Uterus (tissue), 2 donors: ENCODE measurements around the gene ACKR4.

Experiments
- POLR2A ChIP-seq, 2 donors: fragments of 450-650 bp; IDR thresholded peaks; one replicate each; pipeline ENCODE4 v1.6.1; 2016; ENCODE audit warnings: antibody characterized with exemption in 2 of 2, mild to moderate bottlenecking in 1 of 2, moderate library complexity in 1 of 2
- TF ChIP-seq, protein P1 (sequence below), 4 experiments: fragments of 200-600 bp in 2 of 4; fragments of 450-650 bp in 2 of 4; sonication (generic) in 2 of 4; IDR thresholded peaks; one replicate each; pipeline ENCODE4 v1.5.1; 2016 to 2019; ENCODE audit warnings: antibody characterized with exemption in 4 of 4, mild to moderate bottlenecking in 2 of 4, moderate library complexity in 1 of 4

DNA sequence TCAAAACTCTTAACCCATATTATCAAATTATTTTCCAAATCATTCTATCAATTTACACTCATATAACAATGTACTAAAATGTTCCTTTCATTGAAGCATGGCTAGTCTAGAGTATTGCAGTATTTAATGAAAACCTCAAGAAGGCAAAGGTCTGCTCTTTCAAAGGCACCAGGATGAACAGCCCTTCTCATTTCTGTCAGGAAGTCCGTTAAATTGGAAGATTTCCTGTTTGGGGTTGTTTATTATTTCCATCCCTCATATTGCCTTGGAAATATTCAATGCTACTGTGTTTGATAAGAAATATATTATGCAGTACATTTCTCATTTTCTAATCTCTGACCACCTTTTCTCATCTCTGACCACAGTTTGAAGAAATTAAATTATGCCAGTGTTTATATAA lies 25.1 kb downstream of the ACKR4 start:
- no peak for TF ChIP-seq POLR2A (IDR thresholded peaks at IDR 0.05)
- TF ChIP-seq, protein P1, sequence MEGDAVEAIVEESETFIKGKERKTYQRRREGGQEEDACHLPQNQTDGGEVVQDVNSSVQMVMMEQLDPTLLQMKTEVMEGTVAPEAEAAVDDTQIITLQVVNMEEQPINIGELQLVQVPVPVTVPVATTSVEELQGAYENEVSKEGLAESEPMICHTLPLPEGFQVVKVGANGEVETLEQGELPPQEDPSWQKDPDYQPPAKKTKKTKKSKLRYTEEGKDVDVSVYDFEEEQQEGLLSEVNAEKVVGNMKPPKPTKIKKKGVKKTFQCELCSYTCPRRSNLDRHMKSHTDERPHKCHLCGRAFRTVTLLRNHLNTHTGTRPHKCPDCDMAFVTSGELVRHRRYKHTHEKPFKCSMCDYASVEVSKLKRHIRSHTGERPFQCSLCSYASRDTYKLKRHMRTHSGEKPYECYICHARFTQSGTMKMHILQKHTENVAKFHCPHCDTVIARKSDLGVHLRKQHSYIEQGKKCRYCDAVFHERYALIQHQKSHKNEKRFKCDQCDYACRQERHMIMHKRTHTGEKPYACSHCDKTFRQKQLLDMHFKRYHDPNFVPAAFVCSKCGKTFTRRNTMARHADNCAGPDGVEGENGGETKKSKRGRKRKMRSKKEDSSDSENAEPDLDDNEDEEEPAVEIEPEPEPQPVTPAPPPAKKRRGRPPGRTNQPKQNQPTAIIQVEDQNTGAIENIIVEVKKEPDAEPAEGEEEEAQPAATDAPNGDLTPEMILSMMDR (IDR thresholded peaks at IDR 0.05), result no peak
